ENCODE results near the gene PDE5A.
"Not testable (repeated sequence)": the region's sequence is repeated elsewhere in the genome, so short reads cannot be mapped to it uniquely, and the experiment has no call there.

DNA sequence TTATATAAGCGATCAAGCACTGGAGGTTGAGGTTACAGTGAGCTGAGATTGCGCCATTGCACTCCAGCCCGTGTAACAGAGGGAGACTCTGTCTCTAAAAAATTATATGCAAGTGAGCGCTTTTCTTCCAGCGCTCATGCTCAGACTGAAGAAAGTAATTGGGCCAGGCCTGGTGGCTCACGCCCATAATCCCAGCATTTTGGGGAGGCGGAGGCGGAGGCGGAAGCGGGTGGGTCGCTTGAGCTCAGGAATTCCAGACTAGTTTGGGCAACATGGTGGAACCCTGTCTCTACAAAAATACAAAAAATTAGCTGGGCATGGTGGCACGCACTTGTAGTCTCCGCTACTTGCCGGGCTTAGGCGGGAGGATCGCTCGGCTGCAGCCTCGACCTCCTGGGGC, 172.9 kb downstream of the PDE5A start:
- TF ChIP-seq, protein P1, sequence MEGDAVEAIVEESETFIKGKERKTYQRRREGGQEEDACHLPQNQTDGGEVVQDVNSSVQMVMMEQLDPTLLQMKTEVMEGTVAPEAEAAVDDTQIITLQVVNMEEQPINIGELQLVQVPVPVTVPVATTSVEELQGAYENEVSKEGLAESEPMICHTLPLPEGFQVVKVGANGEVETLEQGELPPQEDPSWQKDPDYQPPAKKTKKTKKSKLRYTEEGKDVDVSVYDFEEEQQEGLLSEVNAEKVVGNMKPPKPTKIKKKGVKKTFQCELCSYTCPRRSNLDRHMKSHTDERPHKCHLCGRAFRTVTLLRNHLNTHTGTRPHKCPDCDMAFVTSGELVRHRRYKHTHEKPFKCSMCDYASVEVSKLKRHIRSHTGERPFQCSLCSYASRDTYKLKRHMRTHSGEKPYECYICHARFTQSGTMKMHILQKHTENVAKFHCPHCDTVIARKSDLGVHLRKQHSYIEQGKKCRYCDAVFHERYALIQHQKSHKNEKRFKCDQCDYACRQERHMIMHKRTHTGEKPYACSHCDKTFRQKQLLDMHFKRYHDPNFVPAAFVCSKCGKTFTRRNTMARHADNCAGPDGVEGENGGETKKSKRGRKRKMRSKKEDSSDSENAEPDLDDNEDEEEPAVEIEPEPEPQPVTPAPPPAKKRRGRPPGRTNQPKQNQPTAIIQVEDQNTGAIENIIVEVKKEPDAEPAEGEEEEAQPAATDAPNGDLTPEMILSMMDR (optimal IDR thresholded peaks at IDR 0.05 in 1 of 3, IDR thresholded peaks at IDR 0.05 in 1 of 3, conservative IDR thresholded peaks at IDR 0.05 in 1 of 3; ENCODE audit: extremely low read depth in 1 of 3, insufficient read depth in 2 of 3, low read length in 3 of 3) = not testable (repeated sequence)
- not testable (repeated sequence) for TF ChIP-seq EZH2 (IDR thresholded peaks at IDR 0.05; ENCODE audit: low read length)

Data from keratinocyte (primary cell).